GM12874 (cell line): ENCODE measurements around the gene EIF1AX.

Experiments used
- TF ChIP-seq, protein P1 (sequence below): IDR thresholded peaks from 2 replicates; pipeline ENCODE4 v1.5.1; 2011; ENCODE audit warnings: low read depth, mild to moderate bottlenecking, control low read depth, low read length, moderate library complexity; ENCODE audit not compliant: insufficient read depth

EIF1AX gene

DNA sequence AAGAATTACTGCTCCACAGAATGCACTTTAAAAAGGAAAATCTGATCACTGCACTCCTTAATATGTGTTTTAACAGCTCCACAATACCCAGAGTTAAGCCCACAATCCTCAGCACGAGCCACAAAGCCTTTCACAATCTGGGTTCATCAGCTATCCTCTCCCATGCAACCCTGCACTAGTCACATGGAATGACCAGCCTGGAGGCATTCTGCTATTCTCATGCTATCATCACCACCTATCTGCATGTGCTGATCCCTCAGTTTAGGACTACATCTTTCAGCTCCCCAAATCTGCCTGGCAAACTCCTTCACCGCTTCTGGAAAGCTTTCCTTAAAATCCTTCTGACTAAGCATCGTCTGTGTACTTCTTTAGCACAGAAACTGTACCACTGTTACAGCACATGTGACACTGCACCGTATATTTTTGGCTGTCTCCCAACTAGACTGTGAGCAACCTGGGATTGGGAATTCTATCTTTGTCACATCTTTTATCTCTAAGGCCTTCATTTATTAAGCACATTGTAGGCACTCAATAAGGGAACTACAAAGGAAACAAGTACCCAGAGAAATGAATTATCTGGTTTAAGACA lies 18.3 kb upstream of the EIF1AX start:
- TF ChIP-seq, protein P1, sequence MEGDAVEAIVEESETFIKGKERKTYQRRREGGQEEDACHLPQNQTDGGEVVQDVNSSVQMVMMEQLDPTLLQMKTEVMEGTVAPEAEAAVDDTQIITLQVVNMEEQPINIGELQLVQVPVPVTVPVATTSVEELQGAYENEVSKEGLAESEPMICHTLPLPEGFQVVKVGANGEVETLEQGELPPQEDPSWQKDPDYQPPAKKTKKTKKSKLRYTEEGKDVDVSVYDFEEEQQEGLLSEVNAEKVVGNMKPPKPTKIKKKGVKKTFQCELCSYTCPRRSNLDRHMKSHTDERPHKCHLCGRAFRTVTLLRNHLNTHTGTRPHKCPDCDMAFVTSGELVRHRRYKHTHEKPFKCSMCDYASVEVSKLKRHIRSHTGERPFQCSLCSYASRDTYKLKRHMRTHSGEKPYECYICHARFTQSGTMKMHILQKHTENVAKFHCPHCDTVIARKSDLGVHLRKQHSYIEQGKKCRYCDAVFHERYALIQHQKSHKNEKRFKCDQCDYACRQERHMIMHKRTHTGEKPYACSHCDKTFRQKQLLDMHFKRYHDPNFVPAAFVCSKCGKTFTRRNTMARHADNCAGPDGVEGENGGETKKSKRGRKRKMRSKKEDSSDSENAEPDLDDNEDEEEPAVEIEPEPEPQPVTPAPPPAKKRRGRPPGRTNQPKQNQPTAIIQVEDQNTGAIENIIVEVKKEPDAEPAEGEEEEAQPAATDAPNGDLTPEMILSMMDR = no peak

DNA sequence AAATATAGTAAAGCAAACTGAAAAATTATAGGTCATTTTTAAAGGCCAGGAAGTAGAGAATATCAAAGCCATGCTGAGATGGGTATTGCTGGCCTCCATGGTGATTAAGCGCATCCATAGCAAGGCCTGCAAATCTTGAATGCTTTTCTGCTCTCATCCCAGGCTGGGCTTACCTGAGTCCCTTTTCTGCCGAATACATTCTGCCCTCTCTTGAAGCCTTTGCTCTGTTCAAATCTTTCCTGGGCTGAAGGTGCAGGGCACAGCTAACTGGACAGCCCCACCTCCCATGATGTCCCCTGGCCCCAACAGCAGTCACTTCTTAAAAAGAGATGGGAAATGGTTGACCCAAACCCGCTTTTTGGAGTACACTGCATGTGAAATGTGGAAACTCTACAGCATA lies 10.1 kb upstream of the EIF1AX start:
- TF ChIP-seq, protein P1 = no peak

DNA sequence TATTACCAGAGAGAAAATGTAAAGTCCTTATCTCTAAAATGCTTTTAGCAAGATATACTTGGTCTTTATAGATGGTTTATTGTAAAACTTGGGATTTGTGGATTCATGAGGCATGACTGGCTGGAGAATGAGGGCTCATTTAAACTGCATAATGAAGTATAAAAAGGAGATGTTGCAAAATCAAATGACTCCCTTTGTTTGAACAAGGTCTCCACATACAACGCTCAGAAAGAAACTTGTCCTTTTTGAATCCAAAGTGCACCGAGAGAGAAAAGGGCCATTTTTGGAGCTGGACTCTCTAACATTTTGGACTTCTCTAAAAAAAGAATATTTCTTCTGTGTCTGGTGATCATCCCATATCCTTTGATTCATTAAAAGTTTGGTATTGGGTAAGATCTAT lies 7.7 kb upstream of the EIF1AX start:
- TF ChIP-seq, protein P1 = no peak

DNA sequence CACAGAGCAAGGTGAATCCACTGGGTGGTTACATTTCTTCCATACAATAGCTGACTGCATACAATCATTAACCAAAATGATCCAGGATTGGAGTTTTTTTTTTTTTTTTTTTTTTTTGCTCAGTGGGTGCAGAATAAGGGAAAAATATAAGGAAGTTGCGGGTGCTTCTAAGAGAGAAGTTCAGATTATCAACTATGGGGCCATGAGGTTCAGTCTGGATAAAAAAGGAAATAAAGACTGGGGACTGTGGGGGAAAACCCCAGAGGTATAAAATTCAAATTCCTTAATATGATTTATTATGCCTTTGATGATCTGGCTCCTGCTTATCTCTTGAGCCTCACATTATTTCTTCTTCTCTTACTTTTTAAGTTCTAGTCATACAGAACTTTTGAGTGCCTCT lies 5.9 kb upstream of the EIF1AX start:
- TF ChIP-seq, protein P1 = no peak

DNA sequence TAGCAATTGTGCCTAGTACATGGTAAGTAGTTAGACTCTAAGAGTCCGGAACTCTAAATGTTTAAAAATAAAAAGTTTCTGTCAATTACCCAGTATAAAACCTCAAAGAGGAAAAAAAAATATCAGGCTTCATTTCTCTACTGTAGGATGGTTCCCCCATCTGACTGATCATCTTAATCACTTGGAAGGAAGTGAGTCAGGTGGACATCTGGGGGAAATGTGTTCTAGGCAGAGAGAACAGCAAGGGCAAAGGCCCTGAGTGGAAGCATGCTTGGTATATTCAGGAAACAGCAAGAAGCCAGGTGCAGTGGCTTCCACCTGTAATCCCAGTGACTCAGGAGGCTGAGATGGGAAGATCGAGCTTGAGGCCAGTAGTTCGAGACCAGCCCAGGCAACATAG lies 2.9 kb upstream of the EIF1AX start:
- TF ChIP-seq, protein P1 = no peak

DNA sequence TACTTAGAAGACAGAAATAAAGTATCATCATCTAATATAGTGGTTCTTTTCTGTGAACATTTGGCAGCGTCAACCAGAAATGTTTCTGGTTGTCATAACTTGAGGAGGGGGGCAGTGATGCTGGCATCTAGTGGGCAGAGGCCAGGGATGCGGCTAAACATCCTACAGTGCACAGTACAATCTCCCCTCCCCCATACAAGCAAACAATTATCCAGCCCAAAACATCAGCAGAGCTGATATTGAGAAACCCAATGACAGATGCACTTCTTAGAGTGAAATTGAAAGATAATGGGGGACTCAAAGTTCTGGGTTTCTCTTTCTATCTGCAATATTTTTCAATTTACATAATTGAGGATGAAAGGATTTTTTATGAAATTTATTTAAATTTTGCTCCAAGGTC lies 1.9 kb upstream of the EIF1AX start:
- TF ChIP-seq, protein P1 = no peak

DNA sequence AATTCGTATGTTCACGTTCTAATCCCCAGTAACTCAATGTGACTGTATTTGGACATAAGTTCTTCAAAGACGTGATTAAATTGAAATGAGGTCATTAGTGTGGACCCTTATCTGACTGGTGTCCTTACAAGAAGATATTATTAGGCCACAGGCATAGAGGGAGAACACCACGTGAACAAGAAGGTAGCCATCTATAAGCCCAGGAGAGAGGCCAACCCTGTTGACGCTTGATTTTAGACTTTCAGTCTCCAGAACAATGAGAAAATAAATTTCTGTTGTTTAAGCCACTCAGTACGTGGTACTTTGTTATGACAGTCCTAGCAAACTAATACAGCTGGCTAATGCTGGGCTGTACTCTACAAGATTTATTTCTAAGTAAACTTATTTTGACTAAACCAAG lies 1.5 kb upstream of the EIF1AX start:
- TF ChIP-seq, protein P1 = no peak
